Amygdala (tissue), 56 donors: ENCODE data around the gene ZNF451.
"Not testable (repeated sequence)": the region's sequence is repeated elsewhere in the genome, so short reads cannot be mapped to it uniquely, and the experiment has no call there.

Experiments
- DNase-seq, 56 donors: peaks; one replicate each; lab custom pipeline; 2025; lab: John Stamatoyannopoulos, UW

Gene ZNF451

GRCh38 chr6:57089687-57090457 lies at the start of gene ZNF451:
TSS of gene ZNF451 (plus strand) at chr6:57090188. CDS start at chr6:57090254, 66 bp downstream.
- DNase-seq = peak; percentile 68 to 99 (median 97)

GRCh38 chr6:57044061-57044460 lies 45.9 kb upstream of the ZNF451 start:
- not testable (repeated sequence) for DNase-seq

- no peak for DNase-seq
These were observed 45.4 kb upstream of the ZNF451 start for GRCh38 chr6:57044568-57044967.

- peak; percentile 33 to 96 (median 88) for DNase-seq
These were observed 43.4 kb upstream of the ZNF451 start, which contains the start of gene KIAA1586 for GRCh38 chr6:57046332-57047256. TSS of gene KIAA1586 (plus strand) at chr6:57046693. CDS start at chr6:57046756, 63 bp downstream.

- DNase-seq = not testable (repeated sequence)
These were observed 42.8 kb upstream of the ZNF451 start for GRCh38 chr6:57047257-57047585.

GRCh38 chr6:57047859-57048258 lies 42.1 kb upstream of the ZNF451 start:
- not testable (repeated sequence) for DNase-seq

- DNase-seq = no peak
These were observed 41.4 kb upstream of the ZNF451 start for GRCh38 chr6:57048577-57048976.

- no peak for DNase-seq
These were observed 26.1 kb upstream of the ZNF451 start for GRCh38 chr6:57063847-57064246.

- DNase-seq = no peak
These were observed 25.2 kb upstream of the ZNF451 start for GRCh38 chr6:57064809-57065208.

GRCh38 chr6:57068061-57068460 lies 21.9 kb upstream of the ZNF451 start:
- no peak for DNase-seq

GRCh38 chr6:57069228-57069627 lies 20.8 kb upstream of the ZNF451 start:
- no peak for DNase-seq

- DNase-seq = no peak
These were observed 20.1 kb upstream of the ZNF451 start for GRCh38 chr6:57069920-57070331.

GRCh38 chr6:57072108-57072507 lies 17.9 kb upstream of the ZNF451 start:
- DNase-seq = no peak

- no peak for DNase-seq
These were observed 15.6 kb upstream of the ZNF451 start for GRCh38 chr6:57074383-57074782.

GRCh38 chr6:57075092-57075491 lies 14.9 kb upstream of the ZNF451 start:
- DNase-seq = no peak

GRCh38 chr6:57078531-57079207 lies 11.3 kb upstream of the ZNF451 start:
- DNase-seq = no peak

GRCh38 chr6:57085471-57085870 lies 4.5 kb upstream of the ZNF451 start:
- DNase-seq = no peak

GRCh38 chr6:57086843-57087242 lies 3.1 kb upstream of the ZNF451 start:
- DNase-seq = no peak

GRCh38 chr6:57087916-57088315 lies 2.1 kb upstream of the ZNF451 start:
- no peak for DNase-seq

GRCh38 chr6:57089265-57089664 lies 723 bp upstream of the ZNF451 start:
- DNase-seq = no peak
